ENCODE measurements around the gene DNM3. TPM values are rescaled to one million over a fixed set of nuclear protein-coding genes. Genes with fewer than 3 reads are reported as not detected.

The DNM3 gene
- polyA plus RNA-seq, 3 donors: 0.15 TPM; not detected in 2

DNA sequence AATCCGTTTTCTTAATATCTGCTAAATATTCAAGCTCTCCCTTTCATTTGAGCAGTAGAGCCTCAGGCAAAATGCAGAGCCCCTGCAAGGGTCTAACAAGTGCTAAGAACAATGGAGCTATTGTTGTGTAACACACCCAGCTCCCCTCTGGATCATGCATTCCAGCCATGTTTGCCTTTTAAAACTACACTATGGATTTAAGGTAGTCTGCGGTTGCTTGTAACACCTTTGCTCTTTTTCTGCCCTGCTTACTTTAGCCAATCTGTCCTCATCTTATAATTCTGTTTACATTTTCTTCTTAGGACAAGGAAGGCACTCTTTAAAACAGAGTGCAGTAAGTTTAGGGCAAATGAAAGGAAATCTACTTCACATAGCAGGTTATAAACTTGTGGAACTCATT lies 519.2 kb downstream of the DNM3 start:
- Histone ChIP-seq H3K9me3 (replicated peaks in 1 of 2; ENCODE audit: control insufficient read depth in 1 of 2, insufficient read depth in 1 of 2, low read length in 2 of 2) (no peaks in the 10 kb centered on the region), H3K79me2 (ENCODE audit: insufficient read depth, low read length) (no peaks in the 10 kb centered on the region), H3K27ac (ENCODE audit: low read depth in 1 of 2, low read length in 2 of 2) (no peak overlapping the region), H3K27me3 (ENCODE audit: control insufficient read depth in 2 of 2, insufficient read depth in 2 of 2, low read length in 2 of 2) (no peaks in the 10 kb centered on the region), H3K36me3 (replicated peaks in 1 of 2; ENCODE audit: control insufficient read depth in 1 of 2, insufficient read depth in 2 of 2, low read length in 2 of 2) (no peaks in the 10 kb centered on the region), H3K4me2 (replicated peaks; ENCODE audit: extremely low read depth, low read length, poor library complexity, severe bottlenecking) (no peak overlapping the region), H4K20me1 (ENCODE audit: insufficient read depth, low read length) (no peaks in the 10 kb centered on the region), H3K4me3 (replicated peaks in 1 of 3; ENCODE audit: low read depth in 2 of 3, low read length in 3 of 3) (no peak overlapping the region), H2AFZ (ENCODE audit: insufficient read depth, low read depth, low read length, poor library complexity, severe bottlenecking) (no peak overlapping the region), H3K4me1 (ENCODE audit: control insufficient read depth in 1 of 2, insufficient read depth in 2 of 2, low read length in 2 of 2) (peaks cover 0 to 2% of the 10 kb centered on the region in 2 donors), H3K9ac (ENCODE audit: insufficient read depth, low read length, poor library complexity, severe bottlenecking) (no peak overlapping the region)
- 83% methylated on average over 2 of the region's 2 CpGs for WGBS (ENCODE audit: insufficient coverage)
- Mint-ChIP-seq H3K4me3 (no peak overlapping the region), H3K36me3 (no peaks in the 10 kb centered on the region), H3K4me1 (peaks cover 9% of the 10 kb centered on the region), H3K27ac (no peak overlapping the region), H3K9me3 (no peaks in the 10 kb centered on the region), H3K27me3 (ENCODE audit: low read depth in 3 of 3) (no peaks in the 10 kb centered on the region)
- TF ChIP-seq, protein P1, sequence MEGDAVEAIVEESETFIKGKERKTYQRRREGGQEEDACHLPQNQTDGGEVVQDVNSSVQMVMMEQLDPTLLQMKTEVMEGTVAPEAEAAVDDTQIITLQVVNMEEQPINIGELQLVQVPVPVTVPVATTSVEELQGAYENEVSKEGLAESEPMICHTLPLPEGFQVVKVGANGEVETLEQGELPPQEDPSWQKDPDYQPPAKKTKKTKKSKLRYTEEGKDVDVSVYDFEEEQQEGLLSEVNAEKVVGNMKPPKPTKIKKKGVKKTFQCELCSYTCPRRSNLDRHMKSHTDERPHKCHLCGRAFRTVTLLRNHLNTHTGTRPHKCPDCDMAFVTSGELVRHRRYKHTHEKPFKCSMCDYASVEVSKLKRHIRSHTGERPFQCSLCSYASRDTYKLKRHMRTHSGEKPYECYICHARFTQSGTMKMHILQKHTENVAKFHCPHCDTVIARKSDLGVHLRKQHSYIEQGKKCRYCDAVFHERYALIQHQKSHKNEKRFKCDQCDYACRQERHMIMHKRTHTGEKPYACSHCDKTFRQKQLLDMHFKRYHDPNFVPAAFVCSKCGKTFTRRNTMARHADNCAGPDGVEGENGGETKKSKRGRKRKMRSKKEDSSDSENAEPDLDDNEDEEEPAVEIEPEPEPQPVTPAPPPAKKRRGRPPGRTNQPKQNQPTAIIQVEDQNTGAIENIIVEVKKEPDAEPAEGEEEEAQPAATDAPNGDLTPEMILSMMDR (IDR thresholded peaks at IDR 0.05): no peak
- intact Hi-C loops (cut with micrococcal nuclease): no loop called here
- DNase-seq: no peak

DNA sequence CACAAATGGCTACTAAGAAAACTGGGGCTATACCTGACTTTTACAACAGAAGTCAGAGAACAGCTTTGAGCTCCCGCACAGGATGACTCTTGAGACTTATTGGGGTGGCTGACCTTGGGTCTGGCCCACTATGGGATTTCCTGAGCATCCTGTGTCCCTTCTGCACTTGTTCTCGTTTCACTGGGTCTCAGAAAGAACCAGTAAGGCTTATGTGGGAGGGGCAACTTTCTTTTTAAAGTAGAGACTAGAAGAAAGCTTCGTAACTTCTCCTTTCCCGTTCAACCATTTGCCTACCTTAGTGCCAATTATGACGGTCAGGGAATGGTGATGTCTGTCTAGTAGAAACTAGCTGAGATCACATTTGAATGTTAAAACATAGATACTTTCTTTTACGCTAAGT lies 519.7 kb downstream of the DNM3 start:
- TF ChIP-seq, protein P1 (IDR thresholded peaks at IDR 0.05): no peak
- Mint-ChIP-seq H3K9me3 (no peaks in the 10 kb centered on the region), H3K27ac (no peak overlapping the region), H3K4me3 (no peak overlapping the region), H3K36me3 (no peaks in the 10 kb centered on the region), H3K4me1 (peaks cover 9% of the 10 kb centered on the region), H3K27me3 (ENCODE audit: low read depth in 3 of 3) (no peaks in the 10 kb centered on the region)
- H3K9ac ChIP-seq (ENCODE audit: insufficient read depth, low read length, poor library complexity, severe bottlenecking): no peak overlapping the region
- no peaks in the 10 kb centered on the region for H3K79me2 ChIP-seq (ENCODE audit: insufficient read depth, low read length)
- intact Hi-C loops (cut with micrococcal nuclease): no loop called here
- no peaks in the 10 kb centered on the region for H3K36me3 ChIP-seq (replicated peaks in 1 of 2; ENCODE audit: control insufficient read depth in 1 of 2, insufficient read depth in 2 of 2, low read length in 2 of 2)
- 50% methylated on average over 2 of the region's 6 CpGs for WGBS (ENCODE audit: insufficient coverage)
- no peak overlapping the region for H3K4me2 ChIP-seq (replicated peaks; ENCODE audit: extremely low read depth, low read length, poor library complexity, severe bottlenecking)
- no peaks in the 10 kb centered on the region for H3K27me3 ChIP-seq (ENCODE audit: control insufficient read depth in 2 of 2, insufficient read depth in 2 of 2, low read length in 2 of 2)
- H3K4me1 ChIP-seq (ENCODE audit: control insufficient read depth in 1 of 2, insufficient read depth in 2 of 2, low read length in 2 of 2): peaks cover 0 to 2% of the 10 kb centered on the region in 2 donors
- no peak overlapping the region for H3K27ac ChIP-seq (ENCODE audit: low read depth in 1 of 2, low read length in 2 of 2)
- peaks cover 3 to 4% of the 10 kb centered on the region in 2 donors for H3K9me3 ChIP-seq (replicated peaks in 1 of 2; ENCODE audit: control insufficient read depth in 1 of 2, insufficient read depth in 1 of 2, low read length in 2 of 2)
- no peak overlapping the region for H2AFZ ChIP-seq (ENCODE audit: insufficient read depth, low read depth, low read length, poor library complexity, severe bottlenecking)
- no peak overlapping the region for H3K4me3 ChIP-seq (replicated peaks in 1 of 3; ENCODE audit: low read depth in 2 of 3, low read length in 3 of 3)
- H4K20me1 ChIP-seq (ENCODE audit: insufficient read depth, low read length): no peaks in the 10 kb centered on the region
- DNase-seq: no peak
